Kidney (tissue), 14 donors: ENCODE measurements around the gene KL. TPM values are rescaled to one million over a fixed set of nuclear protein-coding genes. Genes with fewer than 3 reads are reported as not detected.

Experiments used
- DNase-seq, 5 donors: peaks; one replicate each; pipeline ENCODE4 v3.0.0-alpha.2; 2013 to 2020
- FAIRE-seq: peaks from 2 replicates; lab custom pipeline; 2012; peaks lifted over from hg19 to GRCh38; lab: Jason Lieb, UNC
- H3K27ac ChIP-seq, 2 donors: one replicate each; pipeline ENCODE4 v1.7.0; 2013; ENCODE audit warnings: low read depth in 2 of 2, low read length in 2 of 2, inconsistent platforms in 1 of 2
- H3K27me3 ChIP-seq: one replicate; pipeline ENCODE4 v1.7.1; 2013; ENCODE audit warnings: low read length, inconsistent platforms; ENCODE audit not compliant: control insufficient read depth, insufficient read depth
- H3K36me3 ChIP-seq, 3 donors: one replicate each; pipeline versions ENCODE4 v1.7.0 to v1.7.1; 2013; ENCODE audit warnings: low read length in 3 of 3, control low read depth in 1 of 3, inconsistent platforms in 1 of 3; ENCODE audit not compliant: insufficient read depth in 3 of 3, control insufficient read depth in 2 of 3
- H3K4me1 ChIP-seq, 3 donors: one replicate each; pipeline versions ENCODE4 v1.7.0 to v1.7.1; 2013; ENCODE audit warnings: low read length in 3 of 3, inconsistent platforms in 1 of 3, low read depth in 1 of 3; ENCODE audit not compliant: control insufficient read depth in 2 of 3, insufficient read depth in 2 of 3
- H3K4me3 ChIP-seq, 3 donors: one replicate each; pipeline versions ENCODE4 v1.7.0 to v1.8.1; 2013; ENCODE audit warnings: low read length in 3 of 3, control low read depth in 1 of 3, inconsistent platforms in 1 of 3
- H3K9ac ChIP-seq, 3 donors: one replicate each; pipeline versions ENCODE4 v1.7.0 to v1.7.1; 2013; ENCODE audit warnings: low read length in 3 of 3, control low read depth in 1 of 3, inconsistent platforms in 1 of 3
- H3K9me3 ChIP-seq, 3 donors: one replicate each; pipeline versions ENCODE4 v1.7.0 to v1.7.1; 2013; ENCODE audit warnings: low read length in 3 of 3, control low read depth in 1 of 3, inconsistent platforms in 1 of 3; ENCODE audit not compliant: control insufficient read depth in 2 of 3, insufficient read depth in 1 of 3
- CTCF ChIP-seq: IDR thresholded peaks from 3 replicates; pipeline ENCODE4 v1.5.1; 2012; ENCODE audit warnings: mild to moderate bottlenecking, moderate library complexity, borderline replicate concordance; ENCODE audit not compliant: insufficient read depth; ENCODE audit errors: extremely low read depth
- intact Hi-C: fragments of 100-400 bp; cut with DNase I; formaldehyde crosslinking; loops from one replicate; pipeline ENCODE4 v1.11.1; 2022
- polyA plus RNA-seq: library from polyadenylated mRNA; stranded (reverse); fragments of 350-450 nt; fragmentation: Illumina TruSeq; extraction: RNeasy Lipid Tissue Mini Kit (QIAGEN cat#74804); gene quantifications from one replicate; pipeline ENCODE4 v1.2.3, GENCODE V29; 2014; ENCODE audit warnings: low read depth, low replicate concordance; ENCODE audit not compliant: insufficient read depth
- total RNA-seq: library from RNA; stranded (reverse); fragmentation: NEBNext Ultra II Directional; extraction: Animal tissue kit (Norgen Biotek cat#: 25700); gene quantifications from one replicate; pipeline ENCODE4 v1.2.1, GENCODE V29; 2021
- donor health status: control.
- donor health status: control.
- donor health status: control.
- donor health status: control.
- donor health status: control.
- donor health status: DM: yes; HTN: yes; CAD: no.
- donor health status: Normal renal cell carcinoma (clear cell type).

The KL gene
- total and polyA plus RNA-seq, 2 donors from 2014 or later = 12.5 to 47.4 TPM

DNA sequence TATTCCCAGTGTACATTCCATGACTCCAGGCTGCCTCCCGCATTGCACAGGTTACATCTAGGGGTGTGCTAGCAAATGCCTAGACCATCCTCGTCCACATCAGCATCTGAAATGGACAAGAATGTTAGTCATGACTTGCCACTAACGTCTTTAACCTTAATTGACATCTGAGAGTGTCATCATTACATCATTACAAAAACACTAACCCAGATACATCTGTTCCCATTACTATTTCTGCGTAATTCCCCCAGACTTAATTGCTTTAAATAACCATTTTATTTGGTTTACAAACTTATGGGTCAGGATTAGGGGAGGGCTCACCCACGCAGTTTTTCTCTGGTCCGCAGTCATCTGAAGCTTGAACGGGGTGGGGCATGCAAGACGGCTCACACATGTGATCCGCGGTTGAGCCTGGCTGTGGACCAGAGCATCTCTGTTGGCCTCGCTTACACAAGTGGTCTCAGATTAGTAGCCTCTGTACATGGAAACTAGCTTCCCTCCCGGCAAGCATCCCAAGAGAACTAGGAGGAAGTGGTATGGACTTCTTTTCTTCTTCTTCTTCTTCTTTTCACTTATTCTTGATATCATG is 15.9 kb downstream of the KL start:
- intact Hi-C loops = no loop called here
- Histone ChIP-seq H3K27me3 (no peaks in the 10 kb centered on the region), H3K4me3 (no peak overlapping the region), H3K36me3 (peaks cover 0 to 3% (median 2%) of the 10 kb centered on the region in 3 donors), H3K4me1 (peaks cover 0 to 4% (median 2%) of the 10 kb centered on the region in 3 donors), H3K9ac (no peak overlapping the region), H3K27ac (no peak overlapping the region), H3K9me3 (no peaks in the 10 kb centered on the region)
- TF ChIP-seq CTCF = no peak
- FAIRE-seq (no peak), DNase-seq (peak in 1 of 5 donors; percentile 56)

GRCh38 chr13:33033051-33033812 is 17.0 kb downstream of the KL start:
- Histone ChIP-seq H3K4me1 (peaks cover 0 to 2% (median 0%) of the 10 kb centered on the region in 3 donors), H3K27ac (peak overlapping the region in 1 of 2 donors; percentile 61), H3K4me3 (no peak overlapping the region), H3K36me3 (peaks cover 0 to 3% (median 2%) of the 10 kb centered on the region in 3 donors), H3K27me3 (no peaks in the 10 kb centered on the region), H3K9me3 (no peaks in the 10 kb centered on the region), H3K9ac (no peak overlapping the region)
- TF ChIP-seq CTCF = no peak
- FAIRE-seq (no peak), DNase-seq (no peak)
- intact Hi-C loops = no loop called here

DNA sequence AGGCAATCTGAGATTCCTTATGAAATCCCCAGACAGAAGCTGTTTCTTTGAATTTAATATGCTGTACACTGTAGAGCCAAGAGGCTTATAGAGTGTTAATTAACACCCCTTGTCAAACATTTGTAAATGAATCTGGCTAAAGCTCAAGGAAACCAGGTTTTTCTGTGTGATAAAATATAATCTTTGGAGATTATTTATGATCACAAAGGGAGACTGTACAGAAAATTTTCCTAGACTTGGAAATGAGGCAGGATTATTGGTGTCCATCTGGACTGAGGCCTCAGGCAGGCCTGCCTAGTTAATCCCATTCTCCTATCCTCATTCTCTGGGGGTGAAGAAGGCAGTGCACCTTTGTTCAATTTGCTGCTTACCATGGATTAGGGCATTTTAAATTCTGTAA is 17.8 kb downstream of the KL start:
- no peak for TF ChIP-seq CTCF
- peaks cover 0 to 2% (median 0%) of the 10 kb centered on the region in 3 donors for H3K4me1 ChIP-seq
- no peak for FAIRE-seq
- no peak overlapping the region for H3K9ac ChIP-seq
- peaks cover 0 to 3% (median 2%) of the 10 kb centered on the region in 3 donors for H3K36me3 ChIP-seq
- H3K27ac ChIP-seq = no peak overlapping the region
- no peak overlapping the region for H3K4me3 ChIP-seq
- intact Hi-C loops = no loop called here
- no peaks in the 10 kb centered on the region for H3K9me3 ChIP-seq
- no peak for DNase-seq
- H3K27me3 ChIP-seq = no peaks in the 10 kb centered on the region
